Midbrain (tissue), 1 donor: ENCODE measurements around the gene LSM3.

Experiments
- DNase-seq: peaks from one replicate; lab custom pipeline; 2025; lab: John Stamatoyannopoulos, UW

LSM3 gene

GRCh38 chr3:14143271-14144225 lies 35.1 kb upstream of the LSM3 start:
- no peak for DNase-seq

- peak; percentile 29 for DNase-seq
Measured at GRCh38 chr3:14144423-14145075, 34.1 kb upstream of the LSM3 start.

GRCh38 chr3:14145236-14145635 lies 33.4 kb upstream of the LSM3 start:
- no peak for DNase-seq

- no peak for DNase-seq
Measured at GRCh38 chr3:14145670-14146380, 32.8 kb upstream of the LSM3 start.

- no peak for DNase-seq
Measured at GRCh38 chr3:14146381-14147065, 32.1 kb upstream of the LSM3 start.

- no peak for DNase-seq
Measured at GRCh38 chr3:14147066-14147435, 31.6 kb upstream of the LSM3 start.

- DNase-seq = no peak
Measured at GRCh38 chr3:14147617-14148016, 31.0 kb upstream of the LSM3 start.

GRCh38 chr3:14148041-14148985 lies 30.3 kb upstream of the LSM3 start:
- DNase-seq = no peak

GRCh38 chr3:14150078-14150477 lies 28.5 kb upstream of the LSM3 start:
- DNase-seq = no peak

GRCh38 chr3:14150491-14151230 lies 28.0 kb upstream of the LSM3 start:
- DNase-seq = no peak

GRCh38 chr3:14151471-14152083 lies 27.0 kb upstream of the LSM3 start:
- DNase-seq = no peak

- DNase-seq = no peak
Measured at GRCh38 chr3:14152233-14152962, 26.2 kb upstream of the LSM3 start.

- DNase-seq = no peak
Measured at GRCh38 chr3:14152963-14153355, 25.7 kb upstream of the LSM3 start.

- no peak for DNase-seq
Measured at GRCh38 chr3:14153663-14154062, 25.0 kb upstream of the LSM3 start.

- no peak for DNase-seq
Measured at GRCh38 chr3:14154276-14154675, 24.3 kb upstream of the LSM3 start.

- no peak for DNase-seq
Measured at GRCh38 chr3:14154895-14155440, 23.6 kb upstream of the LSM3 start.

GRCh38 chr3:14156201-14156600 lies 22.4 kb upstream of the LSM3 start:
- DNase-seq = no peak

GRCh38 chr3:14156843-14157561 lies 21.6 kb upstream of the LSM3 start:
- DNase-seq = no peak
